Vagina (tissue), 2 donors: ENCODE data around the gene ADAM33.

Experiments
- POLR2A ChIP-seq, 2 donors: fragments of 450-650 bp; IDR thresholded peaks; one replicate each; pipeline ENCODE4 v1.6.1; 2017; ENCODE audit warnings: antibody characterized with exemption in 2 of 2, mild to moderate bottlenecking in 2 of 2, moderate library complexity in 2 of 2
- POLR2AphosphoS5 ChIP-seq, 2 donors: sonication (generic); formaldehyde crosslinking; IDR thresholded peaks; one replicate each; pipeline ENCODE4 v1.9.0; 2017; ENCODE audit warnings: antibody characterized with exemption in 2 of 2, mild to moderate bottlenecking in 2 of 2, low read depth in 1 of 2; ENCODE audit not compliant: insufficient read depth in 1 of 2
- TF ChIP-seq, protein P1 (sequence below), 3 experiments: fragments of 450-650 bp in 2 of 3; fragments of 200-600 bp in 1 of 3; sonication (generic) in 1 of 3; IDR thresholded peaks; one replicate each; pipeline ENCODE4 v1.5.1; 2017 to 2019; ENCODE audit warnings: antibody characterized with exemption in 3 of 3, mild to moderate bottlenecking in 2 of 3, moderate library complexity in 2 of 3

GRCh38 chr20:3699037-3699436 is 17.2 kb upstream of the ADAM33 start:
- TF ChIP-seq POLR2AphosphoS5 (IDR thresholded peaks at IDR 0.05; ENCODE audit: insufficient read depth in 1 of 2, low read depth in 1 of 2), result no peak
- TF ChIP-seq, protein P1, sequence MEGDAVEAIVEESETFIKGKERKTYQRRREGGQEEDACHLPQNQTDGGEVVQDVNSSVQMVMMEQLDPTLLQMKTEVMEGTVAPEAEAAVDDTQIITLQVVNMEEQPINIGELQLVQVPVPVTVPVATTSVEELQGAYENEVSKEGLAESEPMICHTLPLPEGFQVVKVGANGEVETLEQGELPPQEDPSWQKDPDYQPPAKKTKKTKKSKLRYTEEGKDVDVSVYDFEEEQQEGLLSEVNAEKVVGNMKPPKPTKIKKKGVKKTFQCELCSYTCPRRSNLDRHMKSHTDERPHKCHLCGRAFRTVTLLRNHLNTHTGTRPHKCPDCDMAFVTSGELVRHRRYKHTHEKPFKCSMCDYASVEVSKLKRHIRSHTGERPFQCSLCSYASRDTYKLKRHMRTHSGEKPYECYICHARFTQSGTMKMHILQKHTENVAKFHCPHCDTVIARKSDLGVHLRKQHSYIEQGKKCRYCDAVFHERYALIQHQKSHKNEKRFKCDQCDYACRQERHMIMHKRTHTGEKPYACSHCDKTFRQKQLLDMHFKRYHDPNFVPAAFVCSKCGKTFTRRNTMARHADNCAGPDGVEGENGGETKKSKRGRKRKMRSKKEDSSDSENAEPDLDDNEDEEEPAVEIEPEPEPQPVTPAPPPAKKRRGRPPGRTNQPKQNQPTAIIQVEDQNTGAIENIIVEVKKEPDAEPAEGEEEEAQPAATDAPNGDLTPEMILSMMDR (IDR thresholded peaks at IDR 0.05), result no peak
- TF ChIP-seq POLR2A (IDR thresholded peaks at IDR 0.05), result no peak
